ENCODE data around the gene HNRNPAB.
A peak's percentile ranks its signal among the peaks of the same experiment; 100 is the strongest.

The HNRNPAB gene

GRCh38 chr5:178204182-178204934 is at the start of gene HNRNPAB:
HNRNPAB (plus strand) TSS chr5:178204533; CDS start chr5:178204838, 305 bp downstream.
- peak; percentile 98 for DNase-seq (ENCODE audit: low spot score)

DNA sequence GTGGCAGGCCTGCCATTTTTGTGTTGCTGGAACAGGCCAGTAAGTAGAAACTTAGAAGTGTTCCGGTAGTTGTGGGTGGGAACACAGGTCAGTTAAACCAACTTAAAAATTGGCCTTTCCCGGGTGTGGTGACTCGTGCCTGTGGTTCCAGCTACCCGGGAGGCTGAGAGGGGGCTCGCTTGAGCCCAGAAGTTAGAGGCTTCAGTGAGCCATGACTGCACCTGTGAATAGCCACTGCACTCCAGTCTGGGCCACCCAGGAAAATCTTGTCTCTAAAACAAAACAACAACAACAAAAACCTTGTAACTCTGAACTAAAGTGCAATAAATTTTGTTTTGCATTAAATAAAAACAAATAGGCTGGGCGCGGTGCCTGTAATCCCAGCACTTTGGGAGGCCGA is 49.3 kb upstream of the HNRNPAB start:
- no peak for DNase-seq (ENCODE audit: low spot score)

GRCh38 chr5:178160176-178160575 is 44.2 kb upstream of the HNRNPAB start:
- DNase-seq (ENCODE audit: low spot score): no peak

DNA sequence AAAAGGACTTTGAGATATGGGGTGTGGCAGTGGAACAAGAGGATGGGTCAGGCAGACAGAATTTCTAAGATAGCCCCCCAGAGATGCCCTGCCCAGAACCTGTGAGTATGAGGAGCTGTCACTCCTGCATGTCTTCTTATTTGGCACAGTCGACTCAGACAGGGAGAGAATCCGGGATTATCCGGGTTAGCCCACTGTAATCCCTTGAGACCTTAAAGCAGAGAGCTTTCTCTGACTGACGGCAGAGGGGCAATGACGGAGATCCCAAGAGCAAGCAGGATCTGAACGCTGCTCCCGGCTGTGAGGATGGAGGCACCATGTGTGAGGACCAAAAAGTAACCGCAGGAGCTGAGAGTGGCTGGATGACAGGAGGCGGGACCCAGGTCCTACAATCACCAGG is 41.9 kb upstream of the HNRNPAB start:
- peak; percentile 77 for DNase-seq (ENCODE audit: low spot score)

DNA sequence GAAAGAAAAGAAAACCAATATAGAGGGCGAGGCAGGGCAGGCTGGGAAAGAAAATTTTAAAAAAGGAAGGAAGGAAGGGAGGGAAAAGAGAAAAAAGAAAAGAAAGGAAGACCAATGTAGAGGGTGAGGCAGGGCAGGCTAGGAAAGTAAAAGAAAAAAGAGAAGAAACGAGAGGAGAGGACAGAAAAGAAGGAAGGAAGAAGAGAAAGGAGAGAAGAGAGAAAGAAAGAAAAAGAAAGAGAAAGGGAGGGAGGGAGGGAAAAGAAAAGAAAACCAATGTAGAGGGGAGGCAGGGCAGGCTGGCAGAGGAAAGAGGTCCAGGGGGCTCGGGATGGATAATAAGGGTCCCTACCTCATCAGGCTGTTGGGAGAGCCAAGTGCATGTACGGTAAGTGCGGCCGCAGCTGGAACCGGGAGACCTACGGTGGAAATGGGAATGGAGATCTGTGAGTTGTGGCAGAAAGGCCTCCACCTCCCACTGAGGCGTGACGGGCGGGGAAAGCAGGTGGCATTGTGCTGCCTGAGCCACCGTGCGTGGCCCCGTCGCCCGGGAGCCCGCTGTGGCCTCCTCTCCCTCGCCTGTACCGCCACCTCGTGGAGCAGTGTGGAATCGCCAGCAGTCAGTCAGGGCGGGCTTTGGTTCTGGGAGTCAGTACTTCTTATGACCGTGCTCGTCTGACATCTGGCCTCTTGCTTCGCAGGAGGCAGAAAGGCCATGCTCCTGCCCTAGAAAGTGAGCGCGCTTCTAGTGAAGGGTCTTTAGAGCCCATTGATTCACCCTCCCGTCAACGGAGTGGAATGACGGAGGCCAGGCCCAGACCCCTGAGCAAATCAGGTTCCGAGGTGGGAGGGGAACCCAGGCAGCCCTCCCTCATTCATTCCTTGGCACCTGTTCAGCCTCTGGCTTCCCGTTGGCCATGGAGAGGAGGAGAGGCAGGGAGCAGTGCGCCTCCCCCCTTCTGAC is 40.3 kb upstream of the HNRNPAB start:
- DNase-seq (ENCODE audit: low spot score): peak; percentile 91

DNA sequence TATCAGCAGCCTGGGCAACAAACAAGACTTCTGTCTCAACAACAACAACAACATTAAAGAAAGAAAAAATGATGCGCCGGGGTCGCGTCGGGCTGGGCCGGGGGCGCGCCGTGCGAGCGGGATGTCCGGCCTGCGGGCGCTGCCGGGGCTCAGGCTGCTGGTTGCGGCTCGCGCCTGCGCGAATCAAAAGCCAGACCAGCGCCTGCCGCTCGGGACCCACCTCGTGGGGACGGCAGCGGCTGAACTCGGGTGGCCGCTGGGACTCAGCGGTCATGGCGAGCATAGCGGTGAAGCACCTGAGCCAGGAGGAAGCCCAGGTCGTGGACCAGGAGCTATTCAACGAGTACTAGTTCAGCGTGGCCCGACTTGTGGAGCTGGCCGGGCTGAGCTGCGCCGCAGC is 38.8 kb upstream of the HNRNPAB start:
- DNase-seq (ENCODE audit: low spot score): no peak

- no peak for DNase-seq (ENCODE audit: low spot score)
These were observed 33.9 kb upstream of the HNRNPAB start for GRCh38 chr5:178170455-178170854.

DNA sequence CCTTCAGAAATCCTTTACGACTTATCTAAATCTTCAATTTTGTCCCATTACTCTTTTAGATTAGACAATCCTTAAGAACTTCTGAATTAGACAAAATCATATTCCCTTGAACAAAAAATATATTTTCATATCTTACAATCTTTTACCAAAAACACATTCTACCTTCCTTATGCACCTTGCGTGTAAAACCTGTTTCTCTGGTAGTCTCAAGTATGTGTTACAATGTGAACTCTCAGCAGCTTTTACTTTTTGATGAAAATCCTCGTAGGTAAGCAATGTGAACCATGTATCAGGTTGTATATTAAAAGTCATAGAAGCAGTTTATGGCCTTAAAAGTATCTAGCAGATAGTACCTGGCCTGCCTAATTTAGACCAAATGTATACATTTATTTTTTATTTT is 29.9 kb upstream of the HNRNPAB start:
- no peak for DNase-seq (ENCODE audit: low spot score)

- no peak for DNase-seq (ENCODE audit: low spot score)
These were observed 27.5 kb upstream of the HNRNPAB start for GRCh38 chr5:178176791-178177190.

DNA sequence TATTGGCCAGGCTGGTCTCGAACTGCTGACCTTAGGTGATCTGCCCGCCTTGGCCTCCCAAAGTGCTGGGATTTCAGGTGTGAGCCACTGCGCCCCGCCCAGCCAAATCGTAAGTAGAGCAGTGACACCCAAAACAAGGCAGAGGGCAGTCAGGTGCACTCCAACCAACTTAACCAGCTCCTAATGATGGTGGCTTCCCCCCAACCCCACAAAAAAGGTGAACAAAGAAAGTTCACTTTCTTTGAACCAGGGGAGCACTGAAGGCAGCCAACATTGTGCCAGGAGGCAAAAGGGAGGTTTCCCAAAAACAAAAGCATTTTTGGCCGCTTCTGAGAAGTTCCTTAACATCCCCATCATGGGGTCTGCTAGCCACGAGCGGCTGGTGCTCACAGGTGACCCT is 26.8 kb upstream of the HNRNPAB start:
- no peak for DNase-seq (ENCODE audit: low spot score)

DNA sequence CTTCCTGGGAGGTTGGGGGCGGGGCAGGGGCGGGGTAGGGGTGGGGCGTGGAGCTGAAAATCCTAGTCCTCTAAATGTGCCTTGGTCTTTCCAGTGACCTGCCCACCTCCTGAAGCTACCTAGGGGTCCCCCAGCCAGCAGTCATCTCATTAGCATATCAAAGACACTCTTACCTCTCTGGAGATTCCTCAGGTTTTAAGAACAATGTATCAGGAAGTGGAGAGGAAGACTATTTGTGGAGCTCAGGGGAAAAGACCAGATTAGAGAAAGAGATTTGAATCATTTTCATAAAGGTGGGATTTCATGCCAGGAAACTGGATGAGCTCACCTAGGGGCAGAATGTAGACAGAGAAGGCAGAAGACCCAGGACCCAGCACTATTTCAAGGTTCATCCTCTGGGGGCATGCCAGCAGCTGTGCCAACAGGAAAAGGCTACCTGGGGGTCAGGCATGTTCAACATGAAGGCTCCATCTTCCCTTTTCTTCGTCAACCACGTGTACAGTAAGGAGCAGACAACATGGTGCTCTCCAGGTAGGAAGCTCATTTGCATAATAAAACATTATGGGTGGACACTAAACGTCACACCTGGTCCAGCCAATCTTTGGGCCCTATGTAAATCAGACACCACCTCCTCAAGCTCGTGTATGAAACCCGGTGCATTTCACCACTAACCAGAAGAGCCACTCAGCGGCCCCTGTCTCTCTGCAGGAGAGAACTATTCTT is 24.0 kb upstream of the HNRNPAB start:
- no peak for DNase-seq (ENCODE audit: low spot score)

DNA sequence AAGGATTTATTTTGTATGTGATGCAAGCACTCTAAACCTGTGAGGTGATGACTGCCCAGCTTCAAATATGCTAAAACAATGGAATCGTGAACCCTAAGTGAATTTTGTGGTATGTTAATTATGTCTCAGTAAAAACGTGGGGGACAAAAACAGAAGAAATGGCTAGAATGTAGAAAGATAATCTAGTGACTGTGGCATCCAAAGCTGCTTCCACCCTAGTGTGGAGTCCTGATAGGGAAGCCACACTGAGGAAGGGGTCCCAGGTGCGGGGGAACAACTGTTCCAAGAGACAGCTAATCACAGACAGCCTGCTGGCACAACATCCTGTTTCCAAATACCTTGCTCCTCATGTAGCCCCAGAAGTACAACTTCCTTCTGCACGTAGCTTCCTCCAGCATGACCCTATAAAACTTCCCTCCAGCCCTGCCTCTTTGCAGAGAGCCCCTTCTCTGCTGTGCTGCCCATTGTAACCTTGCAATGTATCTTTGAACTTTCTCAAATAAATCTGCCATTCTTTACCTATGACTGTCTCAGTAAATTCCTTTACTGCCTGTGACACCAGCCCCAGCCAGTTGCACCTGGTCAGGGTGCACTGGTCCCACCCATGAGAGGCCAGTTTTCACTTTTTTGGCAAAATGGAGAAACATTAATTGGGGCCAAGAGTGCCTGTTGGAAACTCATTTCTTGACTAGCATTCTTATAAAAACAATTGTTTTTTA is 22.0 kb upstream of the HNRNPAB start:
- no peak for DNase-seq (ENCODE audit: low spot score)

- DNase-seq (ENCODE audit: low spot score): no peak
These were observed 17.9 kb upstream of the HNRNPAB start for GRCh38 chr5:178186427-178186826.

- no peak for DNase-seq (ENCODE audit: low spot score)
These were observed 17.3 kb upstream of the HNRNPAB start, which contains the start of gene GMCL2 for GRCh38 chr5:178187014-178187413. GMCL2 (minus strand) TSS chr5:178187371; CDS start chr5:178187299, 72 bp downstream.

DNA sequence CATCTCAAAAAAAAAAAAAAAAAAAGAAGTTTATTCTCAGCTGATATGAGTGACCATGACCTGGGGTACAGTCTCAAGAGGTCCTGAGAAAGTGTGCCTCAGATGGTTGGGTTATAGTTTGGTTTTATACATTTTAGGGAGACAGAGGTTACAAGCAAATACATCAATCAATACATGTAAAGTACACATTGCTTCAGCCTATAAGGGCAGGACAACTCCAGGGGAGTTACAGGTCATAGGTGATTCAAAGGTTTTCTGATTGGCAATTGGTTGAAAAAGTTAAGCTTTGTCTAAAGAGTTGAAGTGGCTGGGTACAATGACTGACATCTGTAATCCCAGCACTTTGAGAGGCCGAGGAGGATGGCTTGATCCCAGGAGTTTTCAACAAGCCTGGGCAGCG is 14.9 kb upstream of the HNRNPAB start:
- DNase-seq (ENCODE audit: low spot score): no peak

GRCh38 chr5:178191661-178192060 is 12.7 kb upstream of the HNRNPAB start:
- no peak for DNase-seq (ENCODE audit: low spot score)

GRCh38 chr5:178192244-178192643 is 12.1 kb upstream of the HNRNPAB start:
- DNase-seq (ENCODE audit: low spot score): no peak

DNA sequence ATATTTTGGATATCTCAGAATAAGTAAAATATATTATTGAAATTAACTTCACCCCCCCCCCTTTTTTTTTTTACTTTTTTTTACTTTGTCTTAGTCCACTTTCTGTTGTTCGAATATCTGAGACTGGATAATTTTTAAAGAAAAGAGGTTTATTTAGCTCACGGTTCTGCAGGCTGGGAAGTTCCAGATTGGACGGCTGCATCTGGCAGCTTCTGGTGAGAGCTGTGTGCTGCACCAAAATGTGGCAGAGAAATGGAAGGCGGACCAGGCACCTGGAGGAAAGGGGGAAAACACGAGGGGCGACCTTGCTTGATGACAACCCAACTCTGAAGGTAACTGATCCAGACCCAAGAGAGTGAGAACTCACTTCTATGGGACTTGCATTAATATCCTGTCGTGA is 11.5 kb upstream of the HNRNPAB start:
- DNase-seq (ENCODE audit: low spot score): no peak

DNA sequence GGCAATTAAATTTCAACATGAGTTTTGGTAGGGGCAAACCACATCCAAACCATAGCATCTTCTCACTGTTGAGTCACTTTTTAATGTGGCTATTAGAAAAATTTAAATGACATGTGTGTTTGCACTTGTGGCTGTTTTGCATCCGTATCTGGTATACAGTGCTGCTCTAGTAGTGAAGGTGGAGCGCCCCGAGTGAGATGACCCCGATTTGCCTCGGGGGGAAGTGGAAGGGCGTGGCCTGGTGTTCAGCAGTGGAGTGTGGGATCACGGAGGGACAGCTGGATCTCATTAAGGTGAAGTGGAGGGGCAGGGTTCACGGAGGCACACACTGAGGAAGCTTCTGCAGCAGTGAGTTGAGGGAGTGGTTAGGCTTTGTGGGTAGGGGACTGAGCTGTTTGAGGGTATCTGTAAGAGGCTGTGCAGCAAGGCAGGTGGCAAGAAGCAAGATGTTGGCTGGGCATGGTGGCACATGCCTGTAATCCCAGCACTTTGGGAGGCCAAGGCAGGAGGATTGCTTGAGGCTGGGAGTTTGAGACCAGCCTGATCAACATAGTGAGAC is 11.0 kb upstream of the HNRNPAB start:
- DNase-seq (ENCODE audit: low spot score): no peak

- DNase-seq (ENCODE audit: low spot score): no peak
These were observed 10.3 kb upstream of the HNRNPAB start for GRCh38 chr5:178194026-178194425.

GRCh38 chr5:178196281-178196812 is 8.0 kb upstream of the HNRNPAB start:
- no peak for DNase-seq (ENCODE audit: low spot score)

Measured in D341Med (cell line).